GM19023 (cell line): ENCODE data around the gene MED12L.
"Not testable (repeated sequence)": the region's sequence is repeated elsewhere in the genome, so short reads cannot be mapped to it uniquely, and the experiment has no call there.

Experiments used
- ATAC-seq: cut with Tn5 transposase; IDR thresholded peaks from one replicate; pipeline ENCODE4 v1.9.1; 2021; ENCODE audit warnings: mild to moderate bottlenecking, moderate library complexity; ENCODE audit not compliant: unreplicated experiment

The MED12L gene

DNA sequence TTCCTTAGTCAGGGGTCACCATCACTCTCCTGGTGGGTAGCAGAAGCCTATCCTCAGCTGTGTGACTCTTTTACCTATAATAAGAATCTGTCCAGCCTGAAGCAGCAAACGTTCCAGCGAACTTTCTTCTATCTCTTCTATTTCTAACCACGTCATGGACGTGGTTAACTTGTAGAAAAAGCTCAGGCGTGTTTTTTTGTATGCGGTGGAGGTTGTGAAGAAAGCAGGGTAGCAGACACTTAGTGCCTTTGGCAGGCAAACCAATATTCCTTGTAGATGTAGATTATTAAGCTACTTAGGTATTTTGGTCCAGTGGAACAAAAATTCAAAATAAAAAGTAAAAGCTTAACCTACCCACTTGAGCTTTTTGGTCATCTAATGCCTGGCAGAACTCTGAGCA is 149.4 kb downstream of the MED12L start:
- no peak for ATAC-seq

GRCh38 chr3:151236316-151236715 is 150.9 kb downstream of the MED12L start:
- ATAC-seq: no peak

DNA sequence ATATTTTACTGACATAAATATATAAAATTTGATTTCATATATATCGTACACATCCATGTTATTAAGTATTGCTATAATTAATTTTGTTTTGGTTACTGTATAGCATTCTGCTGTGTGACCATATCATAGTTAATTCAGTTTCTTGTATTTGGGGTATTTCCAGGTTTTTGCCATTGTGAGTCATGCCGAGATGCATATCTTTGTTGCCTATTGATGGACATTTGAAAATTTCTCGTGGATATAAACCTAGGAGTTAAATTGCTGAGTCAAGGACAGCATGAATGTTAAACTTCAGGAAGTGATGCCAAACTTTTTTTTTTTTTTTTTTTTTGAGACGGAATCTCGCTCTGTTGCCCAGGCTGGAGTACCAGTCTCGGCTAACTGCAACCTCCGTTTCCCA is 151.3 kb downstream of the MED12L start:
- ATAC-seq: no peak

GRCh38 chr3:151242006-151242405 is 156.5 kb downstream of the MED12L start:
- ATAC-seq: not testable (repeated sequence)

DNA sequence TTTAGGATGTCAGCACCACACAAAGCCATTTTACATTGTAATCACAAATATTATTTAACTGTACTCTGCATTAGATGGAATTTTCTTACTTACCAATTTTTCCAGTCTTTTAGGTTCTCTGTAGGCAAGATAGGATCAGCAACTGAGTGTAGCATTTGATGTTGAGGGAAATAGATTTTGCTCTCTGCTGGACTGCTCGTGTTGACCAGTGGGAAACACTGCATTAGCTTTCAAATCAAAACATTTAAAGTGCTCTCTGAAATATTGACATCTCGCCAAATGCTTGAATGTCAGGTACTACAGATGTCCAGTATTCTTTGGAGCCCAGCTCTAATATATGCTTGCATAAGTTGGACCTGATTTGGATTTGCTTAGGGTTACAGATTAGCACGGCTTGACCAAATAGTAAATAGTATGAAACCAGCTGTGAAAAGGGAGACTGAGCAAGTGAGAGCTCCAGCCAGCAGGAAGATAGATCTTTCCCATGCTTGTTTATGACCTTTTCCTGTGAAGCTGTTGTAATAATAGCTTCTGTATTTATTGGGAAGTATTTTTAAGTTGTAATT is 163.4 kb downstream of the MED12L start:
- no peak for ATAC-seq

DNA sequence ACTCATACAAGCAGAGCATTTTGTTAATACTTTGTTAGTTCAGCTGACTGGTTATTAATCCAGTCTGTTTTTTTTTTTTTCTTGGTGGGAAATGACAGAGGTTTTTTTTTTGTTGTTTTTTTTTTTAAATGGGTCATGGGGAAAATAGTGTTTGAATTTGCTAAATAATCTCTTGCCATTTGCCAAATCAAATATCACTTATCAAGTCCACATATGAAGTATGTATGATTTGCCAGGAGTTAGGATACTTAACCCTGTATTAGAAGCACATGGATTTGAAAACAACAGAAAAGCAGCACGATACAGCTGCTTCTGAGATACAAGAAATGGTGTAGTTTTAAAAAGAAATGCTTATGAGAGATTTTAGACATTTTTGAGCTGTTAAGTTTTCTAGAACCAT is 171.3 kb downstream of the MED12L start:
- ATAC-seq: no peak

DNA sequence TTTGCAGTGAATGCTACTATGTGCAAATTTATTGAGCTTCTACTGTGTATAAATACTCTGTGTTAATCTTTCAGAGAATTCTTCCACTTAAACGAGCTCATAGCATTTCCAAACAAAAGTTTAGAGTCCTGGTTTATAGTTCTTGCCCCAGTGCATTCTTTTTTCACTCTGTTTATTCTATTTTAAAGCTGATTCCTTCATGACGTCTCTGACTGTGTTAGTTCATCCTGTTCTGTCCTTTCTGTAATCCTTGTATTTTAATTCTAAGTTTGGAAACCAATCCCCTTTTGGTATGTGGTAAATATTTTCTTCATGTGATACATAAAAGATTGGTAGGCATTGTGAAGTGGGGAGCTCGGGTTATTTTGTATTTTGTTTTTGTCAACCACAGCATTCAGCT is 174.2 kb downstream of the MED12L start:
- no peak for ATAC-seq

GRCh38 chr3:151262871-151263525 is 177.5 kb downstream of the MED12L start:
- no peak for ATAC-seq

DNA sequence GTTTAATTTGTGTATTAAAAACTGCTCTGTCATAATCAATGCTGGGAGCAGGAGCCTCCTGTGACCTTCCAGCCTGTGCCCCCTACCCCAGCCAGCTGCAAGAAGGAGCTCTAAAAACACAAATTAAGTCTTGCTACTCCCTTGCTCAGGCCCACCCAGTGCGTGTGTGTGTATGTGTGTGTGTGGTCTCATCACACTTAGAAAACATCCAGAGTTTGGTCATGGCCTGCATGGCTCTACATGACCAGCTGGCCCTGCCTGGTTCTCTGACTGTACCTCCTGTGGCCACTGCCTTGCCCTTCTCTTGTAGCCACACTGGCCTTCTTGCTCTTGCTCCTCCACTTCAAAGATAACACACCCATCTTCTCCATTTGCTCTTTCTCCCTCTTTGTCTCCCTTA is 179.1 kb downstream of the MED12L start:
- no peak for ATAC-seq

- no peak for ATAC-seq
These were observed 179.7 kb downstream of the MED12L start for GRCh38 chr3:151265166-151265565.

DNA sequence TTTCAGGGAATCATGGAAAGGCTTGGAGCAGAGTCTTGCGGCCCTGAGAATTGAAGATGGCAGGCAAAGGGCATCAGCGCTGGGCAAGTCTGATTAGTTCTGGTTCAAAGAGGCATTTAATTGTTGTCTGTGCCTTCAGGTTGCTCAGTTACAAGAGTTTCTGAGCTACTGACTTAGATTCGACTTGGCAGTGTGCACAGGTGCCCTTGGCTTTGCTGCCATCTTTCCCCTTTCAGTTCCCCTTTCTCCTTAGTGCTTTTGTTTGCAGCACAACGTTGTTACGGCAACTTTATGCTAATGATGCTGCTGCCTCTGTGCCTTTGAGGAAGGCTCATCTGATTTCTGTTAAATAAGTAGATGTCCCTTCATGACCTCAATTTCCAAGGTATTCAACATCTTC is 180.4 kb downstream of the MED12L start:
- ATAC-seq: peak; percentile 95

DNA sequence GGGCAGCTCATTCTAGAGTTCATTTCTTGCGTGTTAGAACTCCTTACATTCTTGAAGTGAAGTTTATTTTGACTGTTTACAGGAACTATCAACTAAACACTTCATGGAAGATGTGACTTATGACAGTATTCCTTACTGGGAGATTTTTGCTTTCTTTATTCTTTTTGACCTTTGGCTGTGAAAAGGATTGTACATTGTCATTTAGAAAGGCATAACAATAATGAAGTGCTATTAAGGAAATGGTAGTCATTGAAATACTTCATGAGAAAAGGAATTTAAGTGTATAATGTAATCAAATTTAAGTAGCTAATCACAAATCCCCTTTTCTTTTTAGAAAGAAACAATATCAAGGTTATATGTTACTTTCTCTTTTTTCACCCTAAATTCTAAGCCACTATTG is 181.6 kb downstream of the MED12L start:
- no peak for ATAC-seq

- peak; percentile 48 for ATAC-seq
These were observed 183.1 kb downstream of the MED12L start for GRCh38 chr3:151268267-151269235.

DNA sequence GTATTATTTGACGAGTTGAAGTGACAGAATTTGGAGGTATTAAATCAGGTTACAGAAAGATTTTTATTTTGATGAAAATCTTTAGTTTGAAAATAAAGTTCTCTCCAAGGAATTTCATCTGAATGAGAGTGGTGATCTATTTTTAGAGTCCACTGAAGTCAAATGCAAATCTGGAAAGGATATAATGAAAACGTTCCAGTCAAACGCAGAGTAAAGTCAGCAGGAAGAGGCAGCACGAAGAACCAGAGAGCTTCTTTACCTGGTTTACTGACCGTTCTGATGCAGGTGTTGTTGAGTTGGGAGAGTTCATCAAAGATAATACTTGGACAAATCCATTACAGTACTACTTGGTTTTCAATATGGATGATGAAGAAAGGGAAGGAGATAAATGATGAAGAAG is 184.2 kb downstream of the MED12L start:
- no peak for ATAC-seq

DNA sequence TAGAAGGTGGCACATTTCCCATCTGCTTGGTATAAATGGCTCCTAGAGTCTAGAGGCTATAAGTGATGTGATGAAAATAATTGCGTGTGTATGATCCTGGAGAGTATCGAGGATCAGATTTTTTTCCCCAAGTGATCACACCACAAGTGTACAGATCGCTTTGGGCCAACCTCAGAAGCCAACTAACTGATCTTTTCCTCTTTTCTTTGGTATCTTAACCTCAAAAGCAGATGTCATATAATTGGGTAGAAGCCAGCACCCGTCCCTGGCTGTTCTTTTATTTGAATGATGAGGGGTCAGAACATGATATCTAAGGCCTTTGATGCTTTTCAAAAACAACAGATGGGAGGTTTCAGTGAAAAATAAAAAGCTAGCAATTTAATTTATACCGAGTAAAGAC is 189.6 kb downstream of the MED12L start:
- no peak for ATAC-seq

DNA sequence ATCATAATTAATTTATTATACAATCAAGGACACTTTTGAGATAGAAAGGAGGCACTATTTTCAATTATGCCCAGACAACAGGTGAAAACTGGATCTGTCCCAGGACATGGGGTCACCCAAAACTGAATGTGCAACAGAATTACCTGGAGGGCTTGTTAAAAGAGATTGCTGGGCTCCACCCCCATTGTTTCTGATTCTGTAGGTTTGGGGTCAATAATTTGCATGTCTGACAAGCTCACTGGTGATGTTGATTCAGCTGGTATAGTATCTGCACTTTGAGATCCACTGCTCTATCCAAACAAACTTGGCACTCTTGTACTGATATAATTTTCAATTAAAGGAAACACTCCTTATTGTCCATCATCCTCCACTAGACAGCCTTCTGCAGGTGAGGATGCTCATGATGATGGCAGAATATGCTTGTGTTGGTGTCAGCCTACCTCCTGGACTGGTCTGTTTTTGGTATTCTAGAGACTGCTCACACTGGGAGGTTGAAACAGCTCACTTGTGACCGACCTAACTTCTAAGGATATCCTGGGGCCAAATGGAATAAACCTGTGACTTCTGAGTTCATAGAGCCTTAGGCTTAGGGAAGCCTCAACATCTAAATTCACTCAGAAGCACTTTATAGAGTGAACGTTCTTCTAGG is 190.7 kb downstream of the MED12L start:
- peak; percentile 32 for ATAC-seq

DNA sequence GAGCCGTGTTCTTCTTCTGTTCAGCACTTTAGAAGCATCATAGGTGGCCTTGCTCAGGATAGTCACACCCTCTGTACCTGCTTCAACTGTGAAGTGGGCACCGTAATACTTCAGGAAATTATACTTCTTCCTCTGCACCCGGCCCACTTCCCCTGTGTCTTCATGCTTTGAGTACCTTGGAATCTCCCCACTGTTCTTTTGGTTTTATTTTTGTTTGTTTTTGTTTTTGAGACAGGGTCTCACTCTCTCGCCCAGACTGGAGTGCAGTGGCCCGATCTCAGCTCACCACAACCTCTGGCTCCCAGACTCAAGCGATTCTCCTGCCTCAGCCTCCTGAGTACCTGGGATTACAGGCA is 191.2 kb downstream of the MED12L start:
- peak; percentile 73 for ATAC-seq

DNA sequence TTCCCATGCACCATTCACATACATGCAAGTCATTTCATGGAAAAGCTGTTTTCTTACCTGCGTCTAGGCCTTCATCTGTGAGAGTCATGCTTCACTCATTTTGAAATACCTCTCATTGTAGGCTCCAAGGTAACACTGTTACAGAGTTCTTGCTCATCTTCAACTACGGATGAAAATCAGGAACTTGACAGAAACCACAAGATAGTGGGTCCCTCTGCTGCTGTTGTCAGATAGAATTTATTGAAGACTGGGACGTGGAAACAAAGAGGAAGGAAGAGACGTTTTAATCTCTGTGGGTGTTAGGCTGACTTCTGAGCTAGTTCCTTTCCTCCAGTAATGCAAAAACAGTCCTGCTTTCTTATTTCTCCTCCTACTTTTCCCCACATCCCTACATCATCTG is 192.8 kb downstream of the MED12L start, which contains the start of gene P2RY14:
Gene P2RY14 (minus strand): TSS at position 313 of the 400 bp plus-strand sequence. CDS start 64,226 bp downstream, outside the sequence.
- no peak for ATAC-seq

DNA sequence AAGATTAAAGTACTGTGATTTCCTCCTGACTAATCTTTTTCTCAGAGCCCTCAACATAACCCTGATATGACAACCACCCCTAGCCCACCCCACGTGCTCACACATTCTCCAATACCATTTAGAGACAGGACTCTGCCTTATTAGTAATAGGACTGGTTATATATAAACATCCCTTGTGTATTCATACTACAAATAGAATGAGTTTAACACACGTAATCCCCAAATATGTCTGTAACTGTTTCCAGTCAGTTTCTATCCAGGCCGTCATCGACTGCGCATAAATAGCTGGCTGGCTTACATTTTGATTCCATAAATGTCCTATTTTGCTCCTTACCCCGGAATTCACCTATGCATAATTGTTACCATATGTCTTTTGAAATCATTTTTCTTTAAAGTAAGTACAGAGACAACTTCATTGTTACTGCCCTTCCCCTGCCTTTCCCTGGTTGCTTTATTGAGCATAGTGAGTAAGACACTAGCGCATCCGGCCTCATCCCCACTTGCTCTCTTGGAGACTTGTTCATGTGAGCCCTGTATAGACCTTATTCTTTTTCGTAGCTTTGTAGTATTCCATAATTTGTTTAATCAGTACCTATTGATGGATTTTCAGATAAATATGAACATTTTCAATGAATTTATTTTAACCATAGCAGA is 196.3 kb downstream of the MED12L start:
- no peak for ATAC-seq

DNA sequence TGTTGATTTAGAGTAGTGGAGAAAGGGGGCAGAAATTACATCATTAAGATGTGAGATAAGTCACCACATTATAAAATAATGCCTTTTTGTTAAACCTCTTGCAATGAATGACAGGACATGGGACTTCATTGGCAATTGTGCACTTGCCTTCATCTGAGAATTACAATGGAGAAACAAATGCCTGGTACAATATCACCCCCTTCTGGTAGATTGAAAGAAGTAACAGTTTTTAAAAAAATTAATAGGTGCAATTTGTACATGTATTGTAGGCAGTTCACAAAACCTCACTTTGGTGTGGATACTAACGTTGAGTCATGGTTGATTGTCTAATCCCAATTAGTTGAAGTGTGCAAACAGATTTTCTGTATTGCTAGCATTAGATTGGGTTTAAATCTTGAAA is 197.5 kb downstream of the MED12L start:
- ATAC-seq: no peak

- no peak for ATAC-seq
These were observed 197.9 kb downstream of the MED12L start for GRCh38 chr3:151283387-151283786.
